ENCODE data around the gene NT5C.
A peak's percentile ranks its signal among the peaks of the same experiment; 100 is the strongest.

NT5C gene

DNA sequence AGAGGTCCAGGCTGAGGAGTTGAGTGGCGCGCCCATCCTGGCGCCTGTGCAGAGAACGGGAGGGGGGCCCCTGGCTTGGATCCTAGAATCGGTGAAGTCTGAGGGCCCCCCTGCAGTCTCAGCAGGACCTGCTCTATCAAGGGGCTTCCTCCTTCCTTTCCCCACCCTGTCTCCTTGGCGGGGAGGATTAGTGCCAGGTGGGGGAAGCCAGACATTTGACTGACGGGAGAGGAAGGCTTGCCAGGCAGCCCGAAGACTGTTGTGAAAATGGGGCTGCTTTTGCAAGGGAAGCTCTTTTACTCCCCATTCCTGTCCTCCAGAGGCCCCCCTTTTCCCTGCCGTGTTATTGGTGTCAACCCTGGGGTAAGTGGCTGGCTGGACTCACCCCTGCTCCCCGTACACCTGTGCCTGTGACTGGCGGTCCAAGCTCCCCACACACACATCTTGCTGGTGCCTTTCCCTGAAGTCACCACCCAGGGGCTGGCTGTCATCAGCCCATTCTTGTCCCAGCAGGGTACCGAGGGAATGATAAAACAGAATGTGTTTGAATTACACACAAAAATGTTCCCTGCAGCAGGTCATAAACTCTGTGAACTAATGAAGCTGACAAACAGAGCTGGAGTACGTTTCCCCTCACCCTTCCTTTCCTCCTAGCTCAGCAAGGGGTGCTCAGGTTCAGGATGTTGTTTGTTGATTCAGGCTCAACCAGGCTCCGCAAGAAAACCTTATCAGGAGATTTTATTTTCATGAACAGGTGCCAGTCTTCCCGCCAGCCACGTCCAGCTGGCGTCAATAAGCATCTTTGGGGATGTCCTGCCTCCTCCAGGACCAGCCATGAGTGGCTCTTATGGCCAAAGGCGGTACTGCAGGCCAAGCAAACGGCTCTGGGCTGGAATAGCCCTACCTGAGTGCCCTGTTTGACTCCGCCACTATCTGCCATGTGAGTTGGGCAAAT lies 26.1 kb downstream of the NT5C start:
- Histone ChIP-seq H3K9me2 (replicated peaks; ENCODE audit: insufficient read depth, low read length) (no peaks in the 10 kb centered on the region), H3K9me3 (replicated peaks; ENCODE audit: insufficient read depth, low read length) (no peaks in the 10 kb centered on the region), H3K4me2 (ENCODE audit: low read depth, low read length) (no peak overlapping the region), H4K20me1 (ENCODE audit: insufficient read depth, low read length) (no peaks in the 10 kb centered on the region), H3K9ac (ENCODE audit: low read length) (no peak overlapping the region), H3K27ac (ENCODE audit: low read length) (no peak overlapping the region), H2AFZ (ENCODE audit: low read length) (no peak overlapping the region), H3K4me1 (ENCODE audit: low read length) (peaks cover 4% of the 10 kb centered on the region; the same call in 1 of the 2 replicates), H3K36me3 (replicated peaks; ENCODE audit: insufficient read depth, low read length) (no peaks in the 10 kb centered on the region), H3K4me3 (ENCODE audit: low read length) (no peak overlapping the region), H3K79me2 (ENCODE audit: low read length) (peaks cover 2% of the 10 kb centered on the region), H3K27me3 (replicated peaks; ENCODE audit: insufficient read depth, low read length) (no peaks in the 10 kb centered on the region; the same call in 1 of the 2 replicates), H3F3A (ENCODE audit: insufficient read depth, low read length) (no peaks in the 10 kb centered on the region)
- TF ChIP-seq CTCF (IDR thresholded peaks at IDR 0.05; ENCODE audit: low read length), result peak; percentile 74
- no peak for TF ChIP-seq EZH2 (optimal IDR thresholded peaks at IDR 0.05; ENCODE audit: low read depth, low read length)
- peak; percentile 59 for DNase-seq

GRCh38 chr17:75103601-75104554 lies 27.7 kb downstream of the NT5C start:
- Histone ChIP-seq H3K79me2 (ENCODE audit: low read length) (no peaks in the 10 kb centered on the region), H3K4me3 (ENCODE audit: low read length) (no peak overlapping the region), H3K4me1 (ENCODE audit: low read length) (no peaks in the 10 kb centered on the region; the same call in 1 of the 2 replicates), H3K9ac (ENCODE audit: low read length) (no peak overlapping the region), H3F3A (ENCODE audit: insufficient read depth, low read length) (no peaks in the 10 kb centered on the region), H2AFZ (ENCODE audit: low read length) (no peak overlapping the region), H3K9me2 (replicated peaks; ENCODE audit: insufficient read depth, low read length) (no peaks in the 10 kb centered on the region), H3K4me2 (ENCODE audit: low read depth, low read length) (no peak overlapping the region), H3K36me3 (replicated peaks; ENCODE audit: insufficient read depth, low read length) (no peaks in the 10 kb centered on the region), H3K27me3 (replicated peaks; ENCODE audit: insufficient read depth, low read length) (no peaks in the 10 kb centered on the region; the same call in 1 of the 2 replicates), H3K9me3 (replicated peaks; ENCODE audit: insufficient read depth, low read length) (no peaks in the 10 kb centered on the region), H4K20me1 (ENCODE audit: insufficient read depth, low read length) (no peaks in the 10 kb centered on the region), H3K27ac (ENCODE audit: low read length) (no peak overlapping the region)
- no peak for DNase-seq
- TF ChIP-seq EZH2 (optimal IDR thresholded peaks at IDR 0.05; ENCODE audit: low read depth, low read length) (no peak), CTCF (IDR thresholded peaks at IDR 0.05; ENCODE audit: low read length) (no peak), EZH2phosphoT487 (IDR thresholded peaks at IDR 0.05; ENCODE audit: low read length) (no peak)

DNA sequence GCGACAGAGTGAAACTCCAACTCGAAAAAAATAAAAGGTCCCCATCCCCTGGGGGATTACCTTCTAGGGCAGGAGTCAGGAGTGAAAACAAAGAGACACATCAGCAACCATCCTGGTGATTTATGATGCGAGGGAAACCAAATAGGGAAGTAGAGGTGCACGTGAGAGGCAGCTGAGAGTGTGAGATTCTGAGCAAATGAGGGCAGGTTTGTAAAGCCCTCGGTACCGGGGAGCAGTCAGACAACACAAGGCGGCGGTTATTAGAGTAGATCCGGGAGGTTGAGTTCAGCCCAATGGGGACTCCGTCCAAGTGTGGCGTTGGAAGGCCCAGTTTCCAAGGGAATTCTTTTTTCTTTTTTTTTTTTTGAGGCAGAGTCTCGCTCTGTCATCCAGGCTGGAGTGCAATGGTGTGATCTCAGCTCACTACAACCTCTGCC lies 29.1 kb downstream of the NT5C start:
- Histone ChIP-seq H3K27ac (ENCODE audit: low read length) (no peak overlapping the region), H2AFZ (ENCODE audit: low read length) (no peak overlapping the region), H3K9ac (ENCODE audit: low read length) (no peak overlapping the region), H3K9me3 (replicated peaks; ENCODE audit: insufficient read depth, low read length) (no peaks in the 10 kb centered on the region), H3K4me2 (ENCODE audit: low read depth, low read length) (no peak overlapping the region), H3K4me3 (ENCODE audit: low read length) (no peak overlapping the region), H3K79me2 (ENCODE audit: low read length) (no peaks in the 10 kb centered on the region), H3F3A (ENCODE audit: insufficient read depth, low read length) (no peaks in the 10 kb centered on the region), H3K9me2 (replicated peaks; ENCODE audit: insufficient read depth, low read length) (no peaks in the 10 kb centered on the region), H4K20me1 (ENCODE audit: insufficient read depth, low read length) (no peaks in the 10 kb centered on the region), H3K36me3 (replicated peaks; ENCODE audit: insufficient read depth, low read length) (no peaks in the 10 kb centered on the region), H3K27me3 (replicated peaks; ENCODE audit: insufficient read depth, low read length) (no peaks in the 10 kb centered on the region; the same call in 1 of the 2 replicates), H3K4me1 (ENCODE audit: low read length) (no peaks in the 10 kb centered on the region)
- TF ChIP-seq EZH2 (optimal IDR thresholded peaks at IDR 0.05; ENCODE audit: low read depth, low read length) (no peak), CTCF (IDR thresholded peaks at IDR 0.05; ENCODE audit: low read length) (no peak), EZH2phosphoT487 (IDR thresholded peaks at IDR 0.05; ENCODE audit: low read length) (no peak)
- DNase-seq, result no peak

Measured in MM.1S (cell line).